H9 (cell line): ENCODE measurements around the gene EGR4. TPM values are rescaled to one million over a fixed set of nuclear protein-coding genes. Genes with fewer than 3 reads are reported as not detected.

Source experiments
- DNase-seq: peaks from one replicate; pipeline ENCODE4 v3.0.0-alpha.2; 2017
- H2AFZ ChIP-seq: one replicate; pipeline ENCODE4 v1.6.1; 2013; ENCODE audit warnings: mild to moderate bottlenecking, low read length, control low read depth, moderate library complexity
- H2AK5ac ChIP-seq: 2 replicates; pipeline ENCODE4 v1.6.1; 2013; ENCODE audit warnings: low read length, control low read depth, mixed read lengths; ENCODE audit not compliant: insufficient read length
- H2BK120ac ChIP-seq: one replicate; pipeline ENCODE4 v1.6.1; 2013; ENCODE audit warnings: low read depth, mild to moderate bottlenecking, low read length, control low read depth, inconsistent platforms; ENCODE audit not compliant: poor library complexity, severe bottlenecking
- H2BK12ac ChIP-seq: 2 replicates; pipeline ENCODE4 v1.6.1; 2013; ENCODE audit warnings: low read length, control low read depth, mixed read lengths, low read depth; ENCODE audit not compliant: insufficient read length
- H2BK15ac ChIP-seq: 2 replicates; pipeline ENCODE4 v1.6.1; 2013; ENCODE audit warnings: low read depth, low read length, control low read depth
- H2BK20ac ChIP-seq: one replicate; pipeline ENCODE4 v1.6.1; 2013; ENCODE audit warnings: low read depth, mild to moderate bottlenecking, low read length, control low read depth, inconsistent platforms; ENCODE audit not compliant: poor library complexity, severe bottlenecking
- H2BK5ac ChIP-seq: 2 replicates; pipeline ENCODE4 v1.6.1; 2013; ENCODE audit warnings: low read length, control low read depth, mixed read lengths; ENCODE audit not compliant: insufficient read length
- H3K14ac ChIP-seq: 2 replicates; pipeline ENCODE4 v1.6.1; 2013; ENCODE audit warnings: low read length, control low read depth; ENCODE audit not compliant: insufficient read depth
- H3K18ac ChIP-seq: 2 replicates; pipeline ENCODE4 v1.6.1; 2013; ENCODE audit warnings: low read depth, mild to moderate bottlenecking, mixed read lengths, low read length, control low read depth; ENCODE audit not compliant: insufficient read length
- H3K23ac ChIP-seq: 2 replicates; pipeline ENCODE4 v1.6.1; 2013; ENCODE audit warnings: low read length, control low read depth, mixed read lengths, low read depth; ENCODE audit not compliant: insufficient read length
- H3K23me2 ChIP-seq: 2 replicates; pipeline ENCODE4 v1.6.1; 2013; ENCODE audit warnings: low read depth, mild to moderate bottlenecking, mixed read lengths, low read length, control low read depth; ENCODE audit not compliant: insufficient read length, poor library complexity, severe bottlenecking
- H3K27ac ChIP-seq: 2 replicates; pipeline ENCODE4 v1.5.1; 2013; ENCODE audit warnings: low read length, control low read depth, mixed read lengths, low read depth; ENCODE audit not compliant: insufficient read length
- H3K27me3 ChIP-seq: 2 replicates; pipeline ENCODE4 v1.6.1; 2013; ENCODE audit warnings: low read length, control low read depth, inconsistent platforms; ENCODE audit not compliant: insufficient read depth
- H3K4ac ChIP-seq: 2 replicates; pipeline ENCODE4 v1.6.1; 2013; ENCODE audit warnings: low read depth, mild to moderate bottlenecking, control low read depth, inconsistent platforms, low read length, moderate library complexity
- H3K4me1 ChIP-seq: 2 replicates; pipeline ENCODE4 v1.6.1; 2013; ENCODE audit warnings: low read length, control low read depth, inconsistent platforms; ENCODE audit not compliant: insufficient read depth
- H3K4me2 ChIP-seq: 2 replicates; pipeline ENCODE4 v1.6.1; 2013; ENCODE audit warnings: low read length, control low read depth, mixed read lengths; ENCODE audit not compliant: insufficient read length, insufficient read depth
- H3K56ac ChIP-seq: 2 replicates; pipeline ENCODE4 v1.6.1; 2013; ENCODE audit warnings: low read depth, mild to moderate bottlenecking, mixed read lengths, low read length, control low read depth; ENCODE audit not compliant: insufficient read length
- H3K79me1 ChIP-seq: 2 replicates; pipeline ENCODE4 v1.6.1; 2013; ENCODE audit warnings: low read depth, mild to moderate bottlenecking, moderate library complexity, low read length, control low read depth, inconsistent platforms; ENCODE audit not compliant: insufficient read depth, poor library complexity, severe bottlenecking
- H3K79me2 ChIP-seq: 2 replicates; pipeline ENCODE4 v1.6.1; 2013; ENCODE audit warnings: low read length, control low read depth, inconsistent platforms; ENCODE audit not compliant: insufficient read depth
- H3K9ac ChIP-seq: 2 replicates; pipeline ENCODE4 v1.6.1; 2013; ENCODE audit warnings: low read length, control low read depth, mixed read lengths; ENCODE audit not compliant: insufficient read length; ENCODE audit errors: extremely low read depth
- H3K9me3 ChIP-seq: one replicate; pipeline ENCODE4 v1.6.1; 2013; ENCODE audit warnings: low read depth, low read length, inconsistent platforms; ENCODE audit not compliant: control insufficient read depth
- H3T11ph ChIP-seq: one replicate; pipeline ENCODE4 v1.6.1; 2013; ENCODE audit warnings: mild to moderate bottlenecking, low read length, control low read depth, inconsistent platforms
- H4K20me1 ChIP-seq: one replicate; pipeline ENCODE4 v1.6.1; 2013; ENCODE audit not compliant: control insufficient read depth, insufficient read length, insufficient read depth
- H4K5ac ChIP-seq: 2 replicates; pipeline ENCODE4 v1.6.1; 2013; ENCODE audit warnings: low read depth, mild to moderate bottlenecking, mixed read lengths, low read length, control low read depth; ENCODE audit not compliant: insufficient read length
- H4K8ac ChIP-seq: replicated peaks from 2 replicates; pipeline ENCODE4 v1.6.1; 2013; ENCODE audit warnings: low read length, control low read depth, mixed read lengths, low read depth; ENCODE audit not compliant: insufficient read length
- H4K91ac ChIP-seq: 2 replicates; pipeline ENCODE4 v1.6.1; 2013; ENCODE audit warnings: low read depth, mild to moderate bottlenecking, moderate library complexity, mixed read lengths, low read length, control low read depth; ENCODE audit not compliant: insufficient read length
- H3K27ac Mint-ChIP-seq, 3 experiments: 2 replicates in 2 of 3; 3 replicates in 1 of 3; pipeline ENCODE4 v1.8.0; 2020 to 2021; ENCODE audit warnings: mixed read lengths in 3 of 3, mild to moderate bottlenecking in 1 of 3, moderate library complexity in 1 of 3
- H3K27me3 Mint-ChIP-seq: 2 replicates; pipeline ENCODE4 v1.8.0; 2021; ENCODE audit warnings: low read depth, mild to moderate bottlenecking, moderate library complexity, mixed read lengths
- H3K36me3 Mint-ChIP-seq, 3 experiments: 2 replicates in 2 of 3; 3 replicates in 1 of 3; pipeline ENCODE4 v1.8.0; 2020 to 2021; ENCODE audit warnings: low read depth in 3 of 3, mixed read lengths in 3 of 3; ENCODE audit not compliant: insufficient read depth in 1 of 3
- H3K4me1 Mint-ChIP-seq, 2 experiments: 2 replicates each; pipeline ENCODE4 v1.8.0; 2020; ENCODE audit warnings: mixed read lengths in 2 of 2
- H3K4me3 Mint-ChIP-seq, 2 experiments: 2 replicates in 1 of 2; 3 replicates in 1 of 2; pipeline ENCODE4 v1.8.0; 2020 to 2021; ENCODE audit warnings: mild to moderate bottlenecking in 2 of 2, mixed read lengths in 2 of 2, moderate library complexity in 1 of 2
- H3K9me3 Mint-ChIP-seq, 2 experiments: 2 replicates in 1 of 2; 3 replicates in 1 of 2; pipeline ENCODE4 v1.8.0; 2020; ENCODE audit warnings: mild to moderate bottlenecking in 2 of 2, mixed read lengths in 2 of 2, moderate library complexity in 1 of 2
- CTCF ChIP-seq: fragments of 200-600 bp; sonication (generic); conservative IDR thresholded peaks from 3 replicates; pipeline ENCODE4 v1.8.0; 2021; ENCODE audit warnings: antibody characterized with exemption, mild to moderate bottlenecking
- WGBS: extraction: QIAGEN DNeasy Blood & Tissue Kit; methylation state at CpG from one replicate; pipeline ENCODE4 v1.1.7; 2013; ENCODE audit warnings: missing lambda C conversion rate, low lambda C conversion rate, mixed read lengths; ENCODE audit not compliant: insufficient read length; ENCODE audit errors: extremely low coverage; 5-methylcytosine and 5-hydroxymethylcytosine counted together
- total RNA-seq: library from RNA; stranded (reverse); gene quantifications from 2 replicates; pipeline ENCODE4 v1.2.1, GENCODE V29; 2021

The EGR4 gene
- total RNA-seq, 1 experiment from 2014 or later: 0.85 TPM

DNA sequence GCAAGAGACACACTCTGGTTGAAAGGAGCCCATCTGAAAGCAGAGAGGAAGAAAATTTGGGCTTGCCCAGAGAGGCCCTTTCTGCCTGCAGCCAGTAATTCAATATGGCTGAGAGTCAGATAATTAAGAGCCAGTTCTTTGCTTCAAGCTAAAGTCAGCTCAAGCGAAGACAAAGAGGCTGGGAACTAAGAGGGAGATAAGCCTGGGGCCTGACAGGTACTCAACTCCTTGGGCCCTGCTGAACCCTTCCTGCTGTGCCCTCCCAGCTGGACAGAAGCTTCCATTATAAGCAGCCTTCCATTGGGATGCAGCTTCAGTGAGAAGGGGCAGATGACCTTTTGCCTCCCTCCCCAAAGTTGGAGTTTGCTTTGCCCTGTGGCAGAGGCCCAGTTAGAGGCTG, 21.1 kb downstream of the EGR4 start:
- TF ChIP-seq CTCF: no peak
- H4K20me1 ChIP-seq: no peaks in the 10 kb centered on the region
- no peak overlapping the region for H2BK120ac ChIP-seq
- Mint-ChIP-seq H3K27me3 (peaks cover 41% of the 10 kb centered on the region), H3K27ac (no peak overlapping the region), H3K4me1 (peaks cover 9 to 24% of the 10 kb centered on the region in 2 experiments), H3K4me3 (no peak overlapping the region), H3K36me3 (peaks cover 0 to 9% (median 3%) of the 10 kb centered on the region in 3 experiments; a peak in 5 of 7 replicates), H3K9me3 (no peaks in the 10 kb centered on the region)
- H3K56ac ChIP-seq: no peak overlapping the region
- no peak overlapping the region for H2BK20ac ChIP-seq
- no peaks in the 10 kb centered on the region for H3K79me1 ChIP-seq
- WGBS: no CpG with 5 or more reads among the region's 1 CpG
- H3K27me3 ChIP-seq: no peaks in the 10 kb centered on the region; the same call in 1 of the 2 replicates
- no peak overlapping the region for H4K8ac ChIP-seq
- no peak overlapping the region for H2BK5ac ChIP-seq
- H3K4me1 ChIP-seq: peaks cover 5% of the 10 kb centered on the region; the same call in 1 of the 2 replicates
- no peak overlapping the region for H2AFZ ChIP-seq
- no peak overlapping the region for H3K9ac ChIP-seq
- H3K14ac ChIP-seq: no peak overlapping the region
- H3K23ac ChIP-seq: no peak overlapping the region
- no peaks in the 10 kb centered on the region for H3K9me3 ChIP-seq
- no peak overlapping the region for H3K27ac ChIP-seq
- no peak overlapping the region for H3K4ac ChIP-seq
- H3K23me2 ChIP-seq: peaks cover 9% of the 10 kb centered on the region
- H4K91ac ChIP-seq: no peak overlapping the region
- no peak overlapping the region for H3K4me2 ChIP-seq
- no peak overlapping the region for H3T11ph ChIP-seq
- no peak overlapping the region for H3K18ac ChIP-seq
- no peak overlapping the region for H2AK5ac ChIP-seq
- no peak overlapping the region for H2BK12ac ChIP-seq
- H3K79me2 ChIP-seq: no peaks in the 10 kb centered on the region
- DNase-seq: no peak
- no peak overlapping the region for H4K5ac ChIP-seq
- no peak overlapping the region for H2BK15ac ChIP-seq
